ENCODE data around the gene PLCB1.

PLCB1 gene

DNA sequence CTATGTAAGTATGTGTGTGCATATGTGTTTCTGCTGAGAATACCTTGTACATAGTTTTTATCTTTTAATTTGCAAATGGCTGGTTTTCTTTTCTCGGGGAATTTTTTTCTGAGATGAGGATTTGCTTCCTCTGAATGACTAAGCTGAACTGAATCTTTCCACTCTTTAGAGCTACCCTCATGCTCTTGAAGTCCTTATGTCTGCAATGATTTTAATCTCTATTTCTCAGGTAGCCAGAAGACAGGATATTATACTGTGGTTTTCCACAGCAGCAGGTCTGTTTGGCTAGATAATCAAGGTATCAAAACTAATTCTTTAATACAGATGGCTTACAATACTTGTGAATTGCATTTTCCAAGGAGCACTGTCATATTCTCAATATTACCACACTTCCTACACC is 114.7 kb downstream of the PLCB1 start:
- no peak for DNase-seq (ENCODE audit: low read depth)

DNA sequence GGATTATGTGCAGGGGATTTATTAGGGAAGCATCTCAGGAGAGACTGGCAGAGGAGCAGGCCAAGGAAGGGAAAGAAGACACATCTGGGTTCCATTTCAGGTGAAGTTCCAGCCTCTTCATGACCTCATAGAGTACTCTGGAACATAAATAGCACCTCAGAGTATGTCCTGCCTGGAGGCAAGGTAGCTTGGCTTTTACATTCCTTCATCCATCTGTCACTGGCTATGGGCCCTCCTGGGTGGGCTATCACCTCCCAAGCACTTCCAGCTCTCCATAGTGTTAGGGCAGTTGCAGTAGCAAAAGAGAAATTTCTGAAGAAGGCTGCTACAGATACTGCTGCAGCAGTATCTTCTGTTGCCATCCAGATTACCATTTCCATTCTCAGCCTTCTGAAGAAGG is 116.0 kb downstream of the PLCB1 start:
- DNase-seq (ENCODE audit: low read depth) = no peak

DNA sequence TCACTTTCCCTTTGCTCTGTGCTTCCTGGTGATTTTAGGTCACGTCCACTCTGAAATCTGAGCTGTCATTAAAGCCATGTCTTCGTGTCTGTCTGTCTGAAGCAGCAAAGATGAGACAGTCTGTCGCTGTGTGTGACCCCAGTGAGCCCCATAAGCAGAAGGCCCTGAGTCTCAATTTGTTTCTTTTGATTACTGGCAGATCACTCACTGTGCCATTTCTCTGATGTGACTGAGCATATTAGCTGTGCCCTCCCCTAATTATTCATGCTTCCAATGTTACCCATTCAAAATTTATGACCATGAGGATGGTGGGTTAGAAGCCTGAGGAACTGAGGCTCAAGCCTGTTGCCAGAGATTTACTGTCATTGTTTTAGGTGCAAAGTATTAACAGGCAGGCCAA is 117.6 kb downstream of the PLCB1 start:
- no peak for DNase-seq (ENCODE audit: low read depth)

DNA sequence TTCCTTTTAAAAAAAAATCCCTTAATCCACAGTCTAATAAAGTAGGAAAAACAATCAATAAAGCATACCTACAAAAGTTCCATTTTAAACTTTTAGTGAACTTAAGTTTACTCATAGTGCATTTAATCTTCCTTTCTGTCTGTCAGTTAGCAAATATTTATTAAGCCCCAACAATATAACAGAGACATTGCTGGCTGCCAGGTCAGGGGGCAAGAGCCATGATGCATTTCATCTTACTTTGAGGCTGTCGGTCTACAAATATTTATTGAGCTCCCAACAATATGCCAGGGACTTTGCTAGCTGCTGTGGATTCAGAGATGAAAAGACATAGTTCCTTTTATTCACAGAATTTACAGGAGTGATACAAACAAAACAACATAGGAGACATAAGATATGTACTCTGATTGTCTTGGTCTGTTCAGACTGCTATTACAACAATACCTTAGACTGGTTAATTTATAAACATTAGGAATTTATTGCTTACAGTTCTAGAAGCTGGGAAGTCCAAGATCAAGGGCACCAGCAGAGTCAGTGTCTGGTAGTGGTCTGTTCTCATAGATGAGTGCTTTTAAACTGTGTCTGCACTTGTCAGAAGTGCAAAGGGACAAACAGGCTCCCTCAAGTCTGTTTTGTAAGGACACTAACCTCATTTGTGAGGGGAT is 118.6 kb downstream of the PLCB1 start:
- DNase-seq (ENCODE audit: low read depth) = no peak

DNA sequence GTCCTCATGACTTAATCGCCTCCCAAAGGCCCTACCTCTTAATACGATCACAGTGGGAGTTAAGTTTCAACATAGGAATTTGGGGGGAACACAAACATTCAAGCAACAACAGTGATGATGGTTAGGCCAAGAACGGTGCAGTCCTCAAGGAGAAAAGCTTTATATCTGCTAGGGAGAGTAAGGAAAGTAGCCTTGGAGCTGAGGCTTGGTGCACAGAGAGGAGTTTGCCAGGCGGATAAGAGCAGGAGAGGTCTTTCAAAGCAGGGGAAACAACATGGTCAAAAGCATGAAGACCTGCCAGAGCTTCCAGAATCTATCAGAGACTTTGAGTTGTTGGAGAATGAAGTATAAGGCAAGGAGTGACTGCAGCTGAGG is 119.1 kb downstream of the PLCB1 start:
- DNase-seq (ENCODE audit: low read depth) = no peak

DNA sequence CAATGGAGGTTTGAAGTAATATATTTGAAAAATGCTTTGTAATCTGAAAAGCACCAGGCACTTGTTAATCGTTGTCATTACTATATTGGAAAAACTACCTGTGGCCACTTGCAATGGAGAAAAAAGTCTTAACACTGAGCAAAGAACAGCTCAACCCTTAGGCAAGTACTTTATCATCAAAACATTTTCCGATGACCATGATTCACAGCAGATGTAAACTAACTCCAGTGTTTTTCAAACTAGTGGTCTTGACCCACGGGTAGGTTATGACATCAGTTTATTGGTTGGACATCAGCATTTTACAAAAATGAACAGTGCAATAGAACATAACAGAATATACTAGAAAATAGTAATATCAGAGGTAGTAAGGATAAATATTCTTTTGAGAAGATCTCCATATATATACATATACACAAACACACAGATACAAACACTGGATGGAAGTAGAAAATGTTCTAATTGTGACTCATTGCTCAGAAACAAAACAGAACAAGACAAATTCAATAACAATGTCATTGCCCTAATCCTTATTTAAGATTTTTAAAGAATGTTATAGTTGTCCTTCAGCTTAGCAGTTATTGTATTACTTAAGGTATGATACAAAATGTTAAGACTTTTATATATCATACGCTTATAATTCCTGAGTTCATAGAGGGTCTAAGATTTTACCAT is 123.0 kb downstream of the PLCB1 start:
- no peak for DNase-seq (ENCODE audit: low read depth)

DNA sequence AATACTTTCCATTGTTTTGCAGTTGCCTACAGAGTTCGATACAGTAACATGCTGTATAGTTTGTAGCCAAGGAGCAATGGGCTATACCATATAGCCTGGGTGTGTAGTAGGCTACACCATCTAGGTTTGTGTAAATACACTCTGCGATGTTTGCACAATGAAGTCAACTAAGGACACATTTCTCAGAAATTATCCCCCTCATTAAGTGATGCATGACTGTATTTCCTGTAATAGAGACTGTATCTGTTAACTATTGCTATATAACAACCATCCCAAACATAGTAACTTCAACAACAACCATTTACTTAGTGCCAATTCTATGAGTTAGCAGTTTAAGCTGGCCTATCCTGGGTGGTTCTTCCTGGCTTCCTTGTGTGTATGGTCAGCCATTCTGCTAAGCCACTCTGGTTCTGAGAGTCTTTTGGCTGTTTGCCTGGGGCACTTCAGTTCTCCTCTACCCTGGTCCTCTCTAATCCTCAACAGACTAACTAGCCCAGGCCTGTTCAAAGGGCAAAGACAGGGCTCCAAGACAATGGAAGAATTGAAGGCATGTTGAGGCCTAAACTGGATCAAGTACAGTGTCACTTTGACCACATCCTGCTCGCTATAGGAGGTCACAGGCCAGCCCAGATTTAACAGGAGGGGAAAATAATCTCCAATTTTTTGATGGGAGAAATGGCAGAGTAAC is 124.0 kb downstream of the PLCB1 start:
- no peak for DNase-seq (ENCODE audit: low read depth)

DNA sequence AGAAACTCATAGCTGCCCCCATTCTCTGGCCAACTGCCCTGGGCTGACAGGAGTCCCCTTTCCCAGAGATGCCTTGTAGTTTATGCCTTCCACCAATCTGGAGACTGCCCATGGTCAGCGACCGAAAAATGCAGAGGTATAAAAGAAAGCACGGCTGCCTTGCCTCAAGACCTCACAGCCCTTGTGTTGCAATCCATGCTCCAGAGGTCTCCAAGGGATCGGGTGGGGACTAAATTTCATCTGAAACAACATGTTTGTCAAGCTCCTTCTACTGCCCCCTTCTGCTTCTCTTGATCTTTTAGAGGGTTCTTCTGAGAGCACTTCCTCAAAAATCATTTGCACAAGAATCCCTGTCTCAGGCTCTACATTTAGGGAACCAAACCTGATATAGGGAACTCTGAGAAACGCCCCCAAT is 128.8 kb downstream of the PLCB1 start:
- DNase-seq (ENCODE audit: low read depth) = no peak

DNA sequence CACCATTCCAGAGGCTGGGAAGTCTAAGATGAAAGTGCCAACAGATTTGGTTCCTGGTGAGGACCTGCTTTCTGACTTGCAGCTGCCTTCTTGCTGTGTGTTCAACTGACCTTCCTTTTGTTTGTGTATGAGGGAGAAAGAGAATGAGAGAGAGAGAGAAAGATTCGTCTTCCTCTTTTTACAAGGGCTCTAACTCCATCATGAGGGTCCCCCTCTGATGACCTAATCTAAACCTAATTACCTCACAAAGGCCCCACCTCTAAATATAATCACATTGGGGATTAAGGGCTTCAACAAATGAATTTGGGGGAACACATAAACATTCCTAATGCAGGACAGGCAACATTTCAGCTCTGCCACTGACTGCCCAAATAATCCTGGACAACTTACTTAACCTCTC is 130.7 kb downstream of the PLCB1 start:
- DNase-seq (ENCODE audit: low read depth) = no peak

DNA sequence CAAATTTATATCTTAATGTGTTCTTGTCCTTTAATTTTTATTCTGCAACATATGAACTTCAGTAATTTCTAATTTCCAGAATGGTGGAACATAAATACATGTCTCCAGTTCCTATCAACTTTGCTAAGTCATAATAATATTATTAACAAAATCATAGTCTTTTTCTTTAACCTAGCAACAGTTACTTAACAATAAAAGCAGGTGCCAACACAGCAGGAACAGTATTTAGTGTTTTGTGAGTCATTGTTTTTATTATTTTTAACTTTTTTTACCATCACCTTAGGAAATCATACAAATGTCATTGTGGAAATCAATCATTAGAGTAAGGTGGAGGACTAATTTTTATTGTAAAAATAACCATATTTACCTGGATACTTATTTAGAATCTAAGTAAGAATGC is 133.5 kb downstream of the PLCB1 start:
- no peak for DNase-seq (ENCODE audit: low read depth)

DNA sequence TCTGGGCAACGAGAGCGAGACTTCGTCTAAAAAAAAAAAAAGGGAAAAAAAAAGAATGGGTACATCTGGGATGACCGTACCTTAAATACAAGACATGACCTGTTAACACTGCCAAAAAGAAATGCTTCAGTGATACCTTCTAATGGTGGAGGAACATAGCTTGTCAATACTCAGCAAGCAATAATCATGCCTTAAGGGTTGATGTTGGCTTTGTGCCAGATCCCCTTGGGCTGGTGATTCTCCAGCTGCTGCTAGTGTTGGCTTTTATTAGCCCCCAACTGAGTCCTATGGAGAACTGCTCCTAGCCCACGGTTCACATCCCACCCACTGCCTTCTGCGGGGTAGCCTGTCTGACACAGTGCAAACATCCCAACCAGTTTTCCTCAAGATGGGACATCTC is 134.9 kb downstream of the PLCB1 start:
- DNase-seq (ENCODE audit: low read depth) = no peak

DNA sequence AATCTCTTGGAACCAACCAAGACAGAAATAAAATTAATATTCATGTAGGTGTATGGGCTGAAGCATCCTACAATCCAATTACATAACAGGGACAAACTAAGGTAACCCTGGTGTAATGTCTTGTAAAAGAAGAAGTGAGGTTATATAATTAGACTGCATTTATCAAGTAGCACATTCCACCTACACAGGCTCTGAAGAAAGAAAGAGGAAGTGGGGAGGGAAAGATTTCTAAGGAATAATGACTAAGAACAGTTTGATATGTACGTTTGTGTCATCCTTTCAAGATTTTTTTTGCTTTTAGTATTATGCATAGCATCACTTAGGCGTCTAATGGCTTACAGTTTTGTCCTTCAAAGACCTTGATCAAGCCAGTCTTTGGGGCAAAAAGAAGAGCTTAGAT is 139.7 kb downstream of the PLCB1 start:
- DNase-seq (ENCODE audit: low read depth) = no peak

DNA sequence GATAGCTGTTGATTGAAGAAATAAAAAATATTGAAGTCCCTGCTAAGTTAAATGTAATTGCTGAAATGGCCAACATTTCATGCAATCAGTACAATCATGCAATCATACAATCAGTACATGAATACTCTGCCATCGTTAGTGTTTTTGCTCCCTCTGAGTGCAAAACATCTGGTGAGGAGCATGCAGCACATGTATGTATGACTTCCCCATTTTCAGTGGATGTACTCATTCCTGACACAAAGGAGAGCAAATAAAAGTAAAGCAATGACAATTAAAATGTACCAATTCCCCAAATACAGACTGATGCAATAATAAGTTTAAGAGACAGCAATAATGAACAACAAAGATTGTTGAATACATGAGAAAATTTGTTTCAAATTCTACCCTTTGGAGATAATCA is 140.7 kb downstream of the PLCB1 start:
- no peak for DNase-seq (ENCODE audit: low read depth)

DNA sequence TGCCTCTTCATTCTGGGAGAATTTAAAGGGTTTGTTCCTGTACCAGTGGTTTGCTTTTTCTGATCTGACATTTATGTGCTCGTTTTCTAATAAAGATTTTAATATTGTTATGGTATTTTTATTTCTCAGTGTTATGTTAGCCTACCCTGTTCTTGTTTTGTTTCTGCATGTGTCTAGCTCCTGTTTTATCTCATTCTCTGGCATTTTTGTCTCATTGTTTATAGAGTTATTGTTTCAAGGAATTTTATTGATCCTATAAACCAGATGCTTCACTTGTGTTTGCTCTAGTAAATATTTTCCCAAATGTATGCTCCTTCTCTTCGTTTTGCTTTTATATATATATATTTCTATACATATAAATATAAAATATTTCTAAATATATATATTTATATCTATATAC is 152.8 kb downstream of the PLCB1 start:
- no peak for DNase-seq (ENCODE audit: low read depth)

DNA sequence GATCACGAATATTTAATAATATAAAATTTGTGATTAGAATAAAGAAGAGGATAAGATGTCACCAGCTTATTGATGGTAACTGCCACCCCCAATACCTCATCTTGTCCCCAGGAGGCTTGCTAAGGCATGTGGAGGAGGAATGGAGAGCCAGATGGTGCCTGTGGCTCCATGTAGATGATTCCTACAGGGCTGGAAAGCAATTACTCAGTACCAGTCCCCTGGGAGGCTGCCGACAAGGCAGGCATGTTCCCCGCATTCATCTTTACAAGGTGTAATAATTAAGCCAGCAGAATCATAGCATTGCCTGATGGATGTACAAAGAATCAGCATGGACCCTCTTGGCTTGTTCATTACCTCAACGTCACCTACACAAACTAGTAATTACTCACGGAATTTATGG is 155.3 kb downstream of the PLCB1 start:
- no peak for DNase-seq (ENCODE audit: low read depth)

DNA sequence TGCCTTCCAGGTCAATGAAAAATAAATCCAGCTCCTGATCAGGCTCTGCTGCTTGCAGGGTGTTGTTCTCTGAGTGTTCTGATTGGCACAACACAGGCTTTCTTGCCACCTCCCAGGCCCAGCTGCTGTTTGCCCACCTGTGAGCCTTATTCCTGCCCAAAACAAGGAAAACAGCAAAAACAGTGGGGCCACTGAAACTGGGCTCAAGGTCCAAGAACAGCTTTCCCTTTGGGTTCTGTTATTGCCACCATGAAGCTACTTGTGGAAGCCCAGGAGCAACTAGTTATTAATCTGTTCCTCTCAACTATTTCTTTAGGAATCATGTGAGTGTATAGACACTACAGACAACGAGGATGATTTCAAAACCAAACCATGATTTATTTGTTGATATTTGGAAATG is 159.1 kb downstream of the PLCB1 start:
- DNase-seq (ENCODE audit: low read depth) = no peak

DNA sequence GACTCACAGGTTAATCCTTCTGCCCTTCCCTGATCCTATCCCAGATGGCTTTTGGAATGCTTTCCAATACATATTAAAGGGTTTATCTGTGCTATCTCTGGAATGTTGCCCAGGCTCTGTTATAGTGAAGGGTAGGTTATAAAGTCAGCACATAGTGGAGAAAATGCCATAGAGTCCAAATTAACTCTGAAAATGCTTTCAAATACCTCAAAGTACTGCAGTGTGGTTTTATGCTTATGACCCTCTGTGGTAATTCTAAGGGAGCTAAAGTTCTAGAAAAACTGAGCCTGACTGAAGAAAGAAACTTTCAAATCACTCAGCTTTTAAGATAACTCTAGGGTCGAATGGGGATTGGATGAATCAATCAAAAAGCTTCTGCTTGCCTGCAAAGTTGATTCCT is 159.8 kb downstream of the PLCB1 start:
- no peak for DNase-seq (ENCODE audit: low read depth)

DNA sequence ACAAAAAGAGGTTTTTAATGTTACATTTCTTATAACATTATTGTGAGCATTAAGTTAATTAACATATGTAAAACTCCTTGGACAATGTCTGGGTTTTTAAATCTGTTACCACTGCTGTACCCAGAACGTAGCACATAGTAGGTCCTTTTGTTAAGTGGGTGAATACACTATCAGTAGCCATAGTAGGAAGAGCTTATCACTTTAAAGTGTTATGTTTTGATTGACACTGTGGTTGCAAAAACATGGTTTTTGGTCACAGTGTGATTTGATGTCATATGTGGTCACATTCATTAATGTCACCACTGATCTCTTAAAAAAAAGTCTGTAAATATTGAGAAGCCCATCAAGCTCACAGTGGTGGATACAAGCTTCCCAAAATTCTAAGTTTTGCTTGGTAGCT is 160.7 kb downstream of the PLCB1 start:
- DNase-seq (ENCODE audit: low read depth) = no peak

DNA sequence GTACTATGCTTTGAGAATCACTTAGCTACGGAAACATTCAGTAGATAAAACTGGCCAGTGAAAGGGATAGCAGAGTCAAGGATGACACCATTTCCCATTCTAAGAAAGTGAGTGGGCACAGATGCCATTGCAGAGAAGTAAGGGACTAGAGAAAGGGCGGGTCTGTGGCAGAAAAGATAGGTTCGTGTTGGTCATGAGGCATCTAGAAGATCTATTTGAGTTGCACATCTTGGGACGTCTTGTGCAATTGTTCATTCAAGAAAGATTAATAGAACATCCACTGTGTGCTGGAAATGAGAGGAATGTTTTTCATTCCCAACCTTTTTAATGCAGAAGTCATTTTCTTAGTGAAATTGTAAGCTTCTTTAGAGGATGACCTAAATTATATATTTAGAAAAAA is 161.7 kb downstream of the PLCB1 start:
- DNase-seq (ENCODE audit: low read depth) = no peak

DNA sequence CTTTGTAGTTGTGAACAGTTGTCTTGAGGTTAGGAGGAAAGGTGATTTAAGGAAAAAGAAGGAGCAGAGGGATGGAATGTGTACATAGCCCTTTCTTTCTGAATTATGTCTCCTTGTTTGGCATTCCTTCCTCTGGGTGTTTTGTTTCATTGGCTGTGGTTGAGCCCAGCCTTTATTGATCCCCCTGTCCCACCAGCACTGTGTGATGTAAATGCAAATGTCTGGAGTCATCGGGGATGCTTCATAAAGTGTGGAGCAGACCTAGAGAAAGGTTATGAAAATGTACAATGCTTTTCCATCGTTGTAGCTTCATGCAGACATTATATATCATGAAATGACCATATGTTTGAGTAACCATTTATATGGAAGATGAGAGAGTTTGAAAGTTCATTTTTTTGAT is 164.5 kb downstream of the PLCB1 start:
- no peak for DNase-seq (ENCODE audit: low read depth)

DNA sequence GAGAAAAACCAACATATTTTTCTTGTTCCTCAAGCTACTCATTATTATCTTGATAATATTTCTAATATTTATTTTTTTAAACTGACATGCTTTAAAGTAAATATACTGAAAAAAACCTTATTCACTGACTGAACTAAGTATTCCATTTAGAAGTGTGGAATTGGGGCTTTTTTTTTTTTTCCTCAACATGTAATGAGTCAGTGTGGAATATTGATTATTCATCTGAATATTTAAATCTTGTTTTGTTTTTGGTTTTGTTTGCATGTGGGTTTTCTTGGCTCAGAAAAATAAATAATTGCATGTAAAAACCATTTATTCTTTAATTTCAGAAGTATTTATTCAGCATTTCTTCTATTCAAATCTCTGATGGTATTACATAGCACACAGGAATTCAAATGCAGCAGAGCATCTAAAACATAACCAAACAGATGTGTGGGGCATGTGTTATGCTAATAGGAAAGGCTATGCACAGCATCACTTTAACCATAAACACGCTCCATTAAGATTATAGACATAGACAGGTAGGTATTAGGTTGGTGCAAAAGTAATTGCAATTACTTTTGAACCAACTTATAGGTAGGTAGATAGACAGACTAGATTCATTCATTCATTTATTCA is 166.5 kb downstream of the PLCB1 start:
- no peak for DNase-seq (ENCODE audit: low read depth)

DNA sequence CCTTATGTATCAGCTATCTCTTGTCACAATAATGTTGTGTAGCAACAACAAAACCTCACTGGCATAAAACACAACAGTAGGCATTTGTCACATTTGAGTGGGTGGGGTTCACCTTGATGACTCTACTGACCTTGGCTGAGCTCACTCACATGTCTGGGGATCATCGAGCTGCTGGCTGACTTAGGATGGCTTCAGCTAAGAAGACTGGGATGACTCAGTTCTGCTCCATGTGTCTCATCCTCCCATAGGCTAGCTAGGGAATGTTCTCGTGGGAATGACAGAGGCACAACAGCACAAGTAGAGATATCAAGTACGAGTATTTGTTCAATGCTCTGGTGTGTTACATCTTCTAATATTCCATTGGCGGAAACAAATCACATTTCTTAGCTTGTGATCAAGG is 167.9 kb downstream of the PLCB1 start:
- no peak for DNase-seq (ENCODE audit: low read depth)

DNA sequence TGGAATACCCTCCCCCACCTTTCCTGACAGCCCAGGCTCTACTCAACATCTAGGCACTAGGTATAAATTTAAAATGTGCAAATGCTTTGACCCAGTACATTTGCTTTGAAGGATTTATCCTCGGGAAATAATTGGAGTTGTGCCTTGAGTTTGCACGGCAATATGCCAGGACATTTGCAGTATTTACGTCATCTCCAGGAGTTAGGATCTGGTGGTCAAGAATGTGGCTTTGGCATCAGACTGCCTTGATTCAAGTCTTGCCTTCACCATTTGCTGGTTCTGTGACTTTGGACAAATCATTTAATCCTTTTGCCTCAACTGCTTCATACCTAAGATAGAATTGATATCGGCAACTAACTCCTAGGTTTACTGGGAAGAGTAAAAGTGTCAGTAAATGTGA is 169.6 kb downstream of the PLCB1 start:
- no peak for DNase-seq (ENCODE audit: low read depth)

Data from activated T-helper 1 cell treated with Interleukin-2 at 50 U/mL for 16 hours (primary cell).